ENCODE data around the gene SUSD2. TPM values are rescaled to one million over a fixed set of nuclear protein-coding genes. Genes with fewer than 3 reads are reported as not detected.

SUSD2 gene
- polyA plus RNA-seq, 1 experiment: 5.2 TPM

- no peaks in the 10 kb centered on the region for H3K36me3 ChIP-seq (ENCODE audit: control insufficient read depth, insufficient read depth, low read length)
- no peak overlapping the region for H3K4me3 ChIP-seq (ENCODE audit: low read depth, low read length)
- ChIA-PET POLR2A (interaction anchor here (0.5 to 0.9 kb wide), 2 partner anchors 58 kb away, joined by 3 to 4 read pairs; no protein-coding TSS in a partner anchor), CTCF (interaction anchor here (0.6 to 4.4 kb wide), 22 partner anchors 9 to 399 kb away, joined by 3 to 92 read pairs (median 6); partner anchors contain the start of genes GGT5 and SUSD2)
- no peaks in the 10 kb centered on the region for H3K27me3 ChIP-seq (ENCODE audit: control insufficient read depth, insufficient read depth, low read length)
- no peak for DNase-seq (ENCODE audit: low read depth)
- no peak for TF ChIP-seq CTCF (IDR thresholded peaks at IDR 0.05; ENCODE audit: insufficient read depth, low read depth, low read length)
Observed at GRCh38 chr22:24188705-24189248, 7.5 kb downstream of the SUSD2 start.

GRCh38 chr22:24189249-24190158 lies 8.2 kb downstream of the SUSD2 start:
- no peak for DNase-seq (ENCODE audit: low read depth)
- TF ChIP-seq CTCF (IDR thresholded peaks at IDR 0.05; ENCODE audit: insufficient read depth, low read depth, low read length): peak; percentile 95
- no peak overlapping the region for H3K4me3 ChIP-seq (ENCODE audit: low read depth, low read length)
- ChIA-PET POLR2A (interaction anchor here (0.5 to 0.9 kb wide), 2 partner anchors 57 to 58 kb away, joined by 3 to 4 read pairs; no protein-coding TSS in a partner anchor), CTCF (interaction anchor here (0.6 to 4.4 kb wide), 33 partner anchors 10 to 400 kb away, joined by 3 to 92 read pairs (median 4); partner anchors contain the start of genes GGT5, SLC2A11 and SUSD2)
- H3K36me3 ChIP-seq (ENCODE audit: control insufficient read depth, insufficient read depth, low read length): no peaks in the 10 kb centered on the region
- H3K27me3 ChIP-seq (ENCODE audit: control insufficient read depth, insufficient read depth, low read length): no peaks in the 10 kb centered on the region

- no peaks in the 10 kb centered on the region for H3K36me3 ChIP-seq (ENCODE audit: control insufficient read depth, insufficient read depth, low read length)
- no peak for TF ChIP-seq CTCF (IDR thresholded peaks at IDR 0.05; ENCODE audit: insufficient read depth, low read depth, low read length)
- POLR2A ChIA-PET: no interaction called here
- CTCF ChIA-PET: interaction anchor here (0.8 to 4.4 kb wide), 27 partner anchors 9 to 367 kb away, joined by 3 to 92 read pairs (median 6); partner anchors contain the start of genes GGT5, SLC2A11 and SUSD2
- no peaks in the 10 kb centered on the region for H3K27me3 ChIP-seq (ENCODE audit: control insufficient read depth, insufficient read depth, low read length)
- DNase-seq (ENCODE audit: low read depth): no peak
- H3K4me3 ChIP-seq (ENCODE audit: low read depth, low read length): no peak overlapping the region
Observed at GRCh38 chr22:24190159-24190540, 8.9 kb downstream of the SUSD2 start.

GRCh38 chr22:24190596-24191208 lies 9.4 kb downstream of the SUSD2 start:
- ChIA-PET POLR2A (no interaction called here), CTCF (interaction anchor here (0.6 to 4.4 kb wide), 25 partner anchors 9 to 367 kb away, joined by 3 to 92 read pairs (median 6); partner anchors contain the start of genes GGT5, SLC2A11 and SUSD2)
- Histone ChIP-seq H3K36me3 (ENCODE audit: control insufficient read depth, insufficient read depth, low read length) (no peaks in the 10 kb centered on the region), H3K27me3 (ENCODE audit: control insufficient read depth, insufficient read depth, low read length) (no peaks in the 10 kb centered on the region), H3K4me3 (ENCODE audit: low read depth, low read length) (no peak overlapping the region)
- no peak for TF ChIP-seq CTCF (IDR thresholded peaks at IDR 0.05; ENCODE audit: insufficient read depth, low read depth, low read length)
- DNase-seq (ENCODE audit: low read depth): no peak

Measured in BJ (cell line).